H1 (cell line): ENCODE results near the gene CHSY3. TPM values are rescaled to one million over a fixed set of nuclear protein-coding genes. Genes with fewer than 3 reads are reported as not detected.

ENCODE experiments used
- CTCF ChIA-PET: fragments of 300-600 bp; sonication (Branson Sonifier 250); formaldehyde crosslinking; loops from one replicate; lab custom pipeline; 2021; ENCODE audit not compliant: partially characterized antibody; lab: Charles Lee
- POLR2A ChIA-PET: fragments of 300-600 bp; sonication (Branson Sonifier 250); formaldehyde crosslinking; loops from one replicate; lab custom pipeline; 2021; ENCODE audit warnings: inconsistent platforms; ENCODE audit not compliant: partially characterized antibody; lab: Charles Lee
- DNase-seq, 2 experiments: peaks; one replicate each; pipeline versions ENCODE4 v3.0.0 to v3.0.0-alpha.2; 2010 to 2022; ENCODE audit warnings: low spot score in 2 of 2, low read depth in 1 of 2, mixed read lengths in 1 of 2
- FAIRE-seq: peaks from 2 replicates; lab custom pipeline; 2011; peaks lifted over from hg19 to GRCh38; lab: Jason Lieb, UNC
- H2AFZ ChIP-seq: 2 replicates; pipeline ENCODE4 v1.8.1; 2012; ENCODE audit warnings: low read length, inconsistent platforms
- H2AK5ac ChIP-seq: 2 replicates; pipeline ENCODE4 v1.6.1; 2013; ENCODE audit warnings: low read depth, low read length
- H2BK120ac ChIP-seq: replicated peaks from 2 replicates; pipeline ENCODE3; 2013; ENCODE audit warnings: low read depth, low read length, inconsistent platforms
- H2BK12ac ChIP-seq: 2 replicates; pipeline ENCODE4 v1.6.1; 2013; ENCODE audit warnings: low read depth, low read length
- H2BK15ac ChIP-seq: 2 replicates; pipeline ENCODE4 v1.6.1; 2013; ENCODE audit warnings: low read length
- H2BK20ac ChIP-seq: 2 replicates; pipeline ENCODE4 v1.6.1; 2013; ENCODE audit warnings: low read length
- H2BK5ac ChIP-seq: 2 replicates; pipeline ENCODE4 v1.6.1; 2013; ENCODE audit warnings: low read depth, low read length
- H3K14ac ChIP-seq: 2 replicates; pipeline ENCODE4 v1.6.1; 2013; ENCODE audit warnings: inconsistent platforms; ENCODE audit not compliant: insufficient read length
- H3K18ac ChIP-seq: 2 replicates; pipeline ENCODE4 v1.6.1; 2013; ENCODE audit warnings: low read length; ENCODE audit errors: extremely low read depth
- H3K23ac ChIP-seq: 2 replicates; pipeline ENCODE4 v1.6.1; 2013; ENCODE audit warnings: inconsistent platforms; ENCODE audit not compliant: insufficient read length
- H3K23me2 ChIP-seq: 2 replicates; pipeline ENCODE4 v1.6.1; 2013; ENCODE audit warnings: low read depth, low read length
- H3K27ac ChIP-seq: 2 replicates; pipeline ENCODE4 v1.6.1; 2011; ENCODE audit warnings: low read depth, low read length, inconsistent platforms
- H3K27me3 ChIP-seq, 4 experiments: replicated peaks in 1 of 4; 1 replicate in 1 of 4; 2 replicates in 3 of 4; pipeline versions ENCODE4 v1.6.1 to v1.8.1; 2011 to 2013; ENCODE audit warnings: low read length in 3 of 4, mild to moderate bottlenecking in 3 of 4, inconsistent platforms in 2 of 4, mixed read lengths in 2 of 4, moderate library complexity in 1 of 4; ENCODE audit not compliant: control insufficient read depth in 3 of 4, insufficient read depth in 3 of 4; ENCODE audit errors: extremely low read depth in 1 of 4
- H3K36me3 ChIP-seq, 4 experiments: 2 replicates each; pipeline versions ENCODE4 v1.6.1 to v1.8.1; 2011 to 2013; ENCODE audit warnings: mild to moderate bottlenecking in 4 of 4, low read length in 3 of 4, moderate library complexity in 2 of 4, control low read depth in 1 of 4, inconsistent platforms in 1 of 4; ENCODE audit not compliant: insufficient read depth in 4 of 4, control insufficient read depth in 2 of 4
- H3K4ac ChIP-seq: replicated peaks from 2 replicates; pipeline ENCODE3; 2013; ENCODE audit warnings: low read length, low read depth, mixed read lengths, inconsistent platforms; ENCODE audit not compliant: insufficient read length
- H3K4me1 ChIP-seq, 4 experiments: replicated peaks in 1 of 4; 1 replicate in 1 of 4; 2 replicates in 3 of 4; pipeline versions ENCODE4 v1.6.1 to v1.8.1; 2011 to 2013; ENCODE audit warnings: low read length in 3 of 4, inconsistent platforms in 2 of 4, mixed read lengths in 1 of 4; ENCODE audit not compliant: insufficient read depth in 4 of 4, control insufficient read depth in 3 of 4
- H3K4me2 ChIP-seq, 2 experiments: 2 replicates each; pipeline versions ENCODE4 v1.6.1 to v1.8.1; 2011 to 2013; ENCODE audit warnings: low read depth in 2 of 2, low read length in 2 of 2, control low read depth in 1 of 2, inconsistent platforms in 1 of 2, mild to moderate bottlenecking in 1 of 2; ENCODE audit not compliant: insufficient read depth in 1 of 2
- H3K4me3 ChIP-seq, 4 experiments: fragments of 200-600, 300-600 bp in 1 of 4; sonication (generic), shearing (Covaris generic), sonication (Bioruptor Twin) in 1 of 4; 2 replicates each; pipeline versions ENCODE4 v1.5.1 to v1.8.1; 2011 to 2016; ENCODE audit warnings: low read length in 4 of 4, low read depth in 3 of 4, control low read depth in 2 of 4, inconsistent platforms in 2 of 4, mild to moderate bottlenecking in 2 of 4, mixed read lengths in 1 of 4, moderate library complexity in 1 of 4; ENCODE audit not compliant: insufficient read depth in 2 of 4; ENCODE audit errors: extremely low read depth in 1 of 4
- H3K56ac ChIP-seq: replicated peaks from 2 replicates; pipeline ENCODE3; 2013; ENCODE audit warnings: low read depth, mild to moderate bottlenecking, mixed read lengths, low read length, inconsistent platforms; ENCODE audit not compliant: insufficient read length
- H3K79me1 ChIP-seq: 2 replicates; pipeline ENCODE4 v1.6.1; 2013; ENCODE audit warnings: low read depth, low read length, control low read depth
- H3K79me2 ChIP-seq, 2 experiments: 2 replicates each; pipeline versions ENCODE4 v1.6.1 to v1.8.1; 2012 to 2013; ENCODE audit warnings: low read length in 2 of 2, mild to moderate bottlenecking in 2 of 2, inconsistent platforms in 1 of 2; ENCODE audit not compliant: insufficient read depth in 2 of 2, control insufficient read depth in 1 of 2
- H3K9ac ChIP-seq, 4 experiments: replicated peaks in 1 of 4; 1 replicate in 1 of 4; 2 replicates in 3 of 4; pipeline versions ENCODE4 v1.6.1 to v1.8.1; 2011 to 2013; ENCODE audit warnings: low read depth in 3 of 4, low read length in 3 of 4, control low read depth in 2 of 4, mild to moderate bottlenecking in 2 of 4, moderate library complexity in 2 of 4, inconsistent platforms in 1 of 4; ENCODE audit errors: extremely low read depth in 1 of 4
- H3K9me3 ChIP-seq, 2 experiments: 2 replicates each; pipeline versions ENCODE4 v1.6.1 to v1.8.1; 2012 to 2013; ENCODE audit warnings: mild to moderate bottlenecking in 2 of 2, moderate library complexity in 2 of 2, control low read depth in 1 of 2, inconsistent platforms in 1 of 2, low read depth in 1 of 2, low read length in 1 of 2, mixed read lengths in 1 of 2; ENCODE audit not compliant: insufficient read depth in 2 of 2
- H4K20me1 ChIP-seq, 2 experiments: replicated peaks in 1 of 2; 2 replicates each; pipeline versions ENCODE3 to v1.8.1; 2011 to 2013; ENCODE audit warnings: inconsistent platforms in 2 of 2, low read length in 2 of 2, mild to moderate bottlenecking in 1 of 2; ENCODE audit not compliant: insufficient read depth in 2 of 2, control insufficient read depth in 1 of 2
- H4K5ac ChIP-seq: 2 replicates; pipeline ENCODE4 v1.6.1; 2013; ENCODE audit warnings: low read length, low read depth, mixed read lengths, inconsistent platforms; ENCODE audit not compliant: insufficient read length
- H4K8ac ChIP-seq: 2 replicates; pipeline ENCODE4 v1.8.0; 2013; ENCODE audit warnings: mild to moderate bottlenecking, moderate library complexity, low read length, inconsistent platforms; ENCODE audit not compliant: insufficient read depth; ENCODE audit errors: extremely low read depth
- H4K91ac ChIP-seq: replicated peaks from 2 replicates; pipeline ENCODE3; 2013; ENCODE audit warnings: low read length, mixed read lengths, inconsistent platforms; ENCODE audit not compliant: insufficient read length
- WGBS, 2 experiments: shearing (Covaris generic) in 1 of 2; methylation state at CpG; one replicate each; pipeline versions ENCODE4 v1.1.6 to v1.1.7; 2013 to 2015; ENCODE audit warnings: low lambda C conversion rate in 2 of 2, mixed read lengths in 2 of 2, inconsistent platforms in 1 of 2, low coverage in 1 of 2, missing lambda C conversion rate in 1 of 2; ENCODE audit not compliant: insufficient replicate concordance in 2 of 2, insufficient coverage in 1 of 2, insufficient read length in 1 of 2; ENCODE audit errors: extremely low coverage in 1 of 2, missing lambda C conversion rate in 1 of 2; 5-methylcytosine and 5-hydroxymethylcytosine counted together
- polyA plus RNA-seq, 7 experiments: library from polyadenylated mRNA; depleted of rRNA in 3 of 7; stranded (reverse) in 5 of 7; unstranded in 2 of 7; fragments of >200 nt in 5 of 7; fragments of 200-250 nt in 2 of 7; gene quantifications; 1 replicate in 5 of 7; 2 replicates in 1 of 7; 4 replicates in 1 of 7; pipeline versions ENCODE4 v1.2.1 to v1.2.3, GENCODE V29; 2011 to 2013; ENCODE audit warnings: missing spikeins in 2 of 7, mixed read lengths in 2 of 7
- total RNA-seq: library from RNA; stranded (reverse); fragmentation: NEBNext Ultra II Directional; extraction: Animal tissue kit (Norgen Biotek cat#: 25700); gene quantifications from 2 replicates; pipeline ENCODE4 v1.2.1, GENCODE V29; 2021

Gene CHSY3
- total and polyA plus RNA-seq, 2 of the 8 experiments (the other 6 are each of a cell fraction or from before 2014, with no cell fraction given) = 0.24 to 1.8 TPM

GRCh38 chr5:129856325-129856724, 47.9 kb upstream of the CHSY3 start:
- WGBS, 2 experiments = 94% methylated on average over 1 of the region's 1 CpG; no CpG with 5 or more reads in 1 of the 2 experiments
- H3K4ac ChIP-seq = no peak overlapping the region

More at GRCh38 chr5:129856325-129856724, 47.9 kb upstream of the CHSY3 start:
- Histone ChIP-seq H4K20me1 (no peaks in the 10 kb centered on the region), H4K8ac (no peak overlapping the region), H3K23ac (no peak overlapping the region), H3K79me1 (no peaks in the 10 kb centered on the region), H3K23me2 (no peaks in the 10 kb centered on the region), H3K27me3 (no peaks in the 10 kb centered on the region), H3K14ac (no peak overlapping the region), H4K5ac (no peak overlapping the region), H2BK5ac (no peak overlapping the region), H3K36me3 (no peaks in the 10 kb centered on the region), H2BK12ac (no peak overlapping the region), H2BK20ac (no peak overlapping the region), H3K9me3 (no peaks in the 10 kb centered on the region), H3K27ac (no peak overlapping the region), H3K4me3 (no peak overlapping the region), H3K4me2 (no peak overlapping the region), H2BK120ac (no peak overlapping the region), H3K4me1 (no peaks in the 10 kb centered on the region), H4K91ac (no peak overlapping the region), H3K79me2 (no peaks in the 10 kb centered on the region), H2AK5ac (no peak overlapping the region), H3K56ac (no peak overlapping the region), H2AFZ (no peak overlapping the region), H3K9ac (no peak overlapping the region), H3K18ac (no peak overlapping the region), H2BK15ac (no peak overlapping the region)
- no peak for FAIRE-seq
- ChIA-PET POLR2A (no interaction called here), CTCF (interaction anchor here (0.5 to 9.5 kb wide), 5 partner anchors 21 to 952 kb away, joined by 3 to 290 read pairs (median 4); no protein-coding TSS in a partner anchor)
- DNase-seq = no peak
